Measurements from ENCODE around the gene SAMSN1.

Gene SAMSN1

GRCh38 chr21:14451546-14451945 is 94.6 kb downstream of the SAMSN1 start:
- Histone ChIP-seq H3K27ac (ENCODE audit: low read depth, low read length, poor library complexity, severe bottlenecking) (no peak overlapping the region), H3K4me1 (ENCODE audit: insufficient read depth, low read length, severe bottlenecking) (peaks cover 9% of the 10 kb centered on the region), H3K4me2 (ENCODE audit: low read length) (no peak overlapping the region), H3K9me2 (ENCODE audit: low read depth, low read length) (no peaks in the 10 kb centered on the region), H3K27me3 (ENCODE audit: insufficient read depth, low read length) (no peaks in the 10 kb centered on the region), H3K9ac (ENCODE audit: low read length) (no peak overlapping the region), H4K20me1 (ENCODE audit: insufficient read depth, low read length) (no peaks in the 10 kb centered on the region), H3K36me3 (ENCODE audit: insufficient read depth, low read length) (no peaks in the 10 kb centered on the region), H3K9me3 (ENCODE audit: low read length) (no peaks in the 10 kb centered on the region), H3K79me2 (ENCODE audit: insufficient read depth, low read length) (no peaks in the 10 kb centered on the region), H3K4me3 (ENCODE audit: low read depth, low read length, poor library complexity, severe bottlenecking) (no peak overlapping the region), H3F3A (ENCODE audit: insufficient read depth, low read length) (no peaks in the 10 kb centered on the region), H2AFZ (ENCODE audit: low read length) (no peak overlapping the region)
- no peak for TF ChIP-seq EZH2 (IDR thresholded peaks at IDR 0.05; ENCODE audit: borderline replicate concordance, low read length)
- TF ChIP-seq CTCF (IDR thresholded peaks at IDR 0.05; ENCODE audit: low read length), result no peak

- Histone ChIP-seq H3K9me2 (ENCODE audit: low read depth, low read length) (no peaks in the 10 kb centered on the region), H3F3A (ENCODE audit: insufficient read depth, low read length) (no peaks in the 10 kb centered on the region), H3K27me3 (ENCODE audit: insufficient read depth, low read length) (no peaks in the 10 kb centered on the region), H4K20me1 (ENCODE audit: insufficient read depth, low read length) (no peaks in the 10 kb centered on the region), H3K27ac (ENCODE audit: low read depth, low read length, poor library complexity, severe bottlenecking) (no peak overlapping the region), H3K9ac (ENCODE audit: low read length) (no peak overlapping the region), H3K4me1 (ENCODE audit: insufficient read depth, low read length, severe bottlenecking) (peaks cover 9% of the 10 kb centered on the region), H3K36me3 (ENCODE audit: insufficient read depth, low read length) (no peaks in the 10 kb centered on the region), H3K4me2 (ENCODE audit: low read length) (no peak overlapping the region), H2AFZ (ENCODE audit: low read length) (no peak overlapping the region), H3K79me2 (ENCODE audit: insufficient read depth, low read length) (no peaks in the 10 kb centered on the region), H3K9me3 (ENCODE audit: low read length) (no peaks in the 10 kb centered on the region), H3K4me3 (ENCODE audit: low read depth, low read length, poor library complexity, severe bottlenecking) (no peak overlapping the region)
- no peak for TF ChIP-seq CTCF (IDR thresholded peaks at IDR 0.05; ENCODE audit: low read length)
- no peak for TF ChIP-seq EZH2 (IDR thresholded peaks at IDR 0.05; ENCODE audit: borderline replicate concordance, low read length)
Measured at GRCh38 chr21:14448784-14449183, 97.3 kb downstream of the SAMSN1 start.

GRCh38 chr21:14438211-14438610 is 107.9 kb downstream of the SAMSN1 start:
- Histone ChIP-seq H3K9me2 (ENCODE audit: low read depth, low read length) (no peaks in the 10 kb centered on the region), H3K27ac (ENCODE audit: low read depth, low read length, poor library complexity, severe bottlenecking) (no peak overlapping the region), H2AFZ (ENCODE audit: low read length) (no peak overlapping the region), H3K79me2 (ENCODE audit: insufficient read depth, low read length) (no peaks in the 10 kb centered on the region), H3K4me3 (ENCODE audit: low read depth, low read length, poor library complexity, severe bottlenecking) (no peak overlapping the region), H4K20me1 (ENCODE audit: insufficient read depth, low read length) (no peaks in the 10 kb centered on the region), H3K36me3 (ENCODE audit: insufficient read depth, low read length) (no peaks in the 10 kb centered on the region), H3K27me3 (ENCODE audit: insufficient read depth, low read length) (no peaks in the 10 kb centered on the region; the same call in 1 of the 2 replicates), H3F3A (ENCODE audit: insufficient read depth, low read length) (no peaks in the 10 kb centered on the region), H3K4me2 (ENCODE audit: low read length) (no peak overlapping the region), H3K4me1 (ENCODE audit: insufficient read depth, low read length, severe bottlenecking) (no peaks in the 10 kb centered on the region), H3K9ac (ENCODE audit: low read length) (no peak overlapping the region), H3K9me3 (ENCODE audit: low read length) (no peaks in the 10 kb centered on the region)
- no peak for TF ChIP-seq CTCF (IDR thresholded peaks at IDR 0.05; ENCODE audit: low read length)
- no peak for TF ChIP-seq EZH2 (IDR thresholded peaks at IDR 0.05; ENCODE audit: borderline replicate concordance, low read length)

All from OCI-LY1 (cell line).